ENCODE results near the gene PEX5L.

Gene PEX5L

GRCh38 chr3:179887295-179887943 lies 149.3 kb downstream of the PEX5L start:
- DNase-seq = no peak

GRCh38 chr3:179885950-179886349 lies 150.8 kb downstream of the PEX5L start:
- DNase-seq = no peak

- DNase-seq = no peak
Observed at GRCh38 chr3:179884136-179884535, 152.6 kb downstream of the PEX5L start.

GRCh38 chr3:179882292-179882691 lies 154.4 kb downstream of the PEX5L start:
- no peak for DNase-seq

GRCh38 chr3:179881791-179882190 lies 154.9 kb downstream of the PEX5L start:
- no peak for DNase-seq

- no peak for DNase-seq
Observed at GRCh38 chr3:179880868-179881267, 155.9 kb downstream of the PEX5L start.

GRCh38 chr3:179876440-179876839 lies 160.3 kb downstream of the PEX5L start:
- DNase-seq = no peak

- no peak for DNase-seq
Observed at GRCh38 chr3:179872842-179873241, 163.9 kb downstream of the PEX5L start.

- no peak for DNase-seq
Observed at GRCh38 chr3:179871782-179872181, 165.0 kb downstream of the PEX5L start.

- no peak for DNase-seq
Observed at GRCh38 chr3:179868715-179869114, 168.0 kb downstream of the PEX5L start.

GRCh38 chr3:179867961-179868360 lies 168.8 kb downstream of the PEX5L start:
- no peak for DNase-seq

GRCh38 chr3:179865861-179866505 lies 170.8 kb downstream of the PEX5L start:
- no peak for DNase-seq

GRCh38 chr3:179861953-179862352 lies 174.8 kb downstream of the PEX5L start:
- DNase-seq = no peak

GRCh38 chr3:179861292-179861691 lies 175.4 kb downstream of the PEX5L start:
- no peak for DNase-seq

- no peak for DNase-seq
Observed at GRCh38 chr3:179860275-179861107, 176.2 kb downstream of the PEX5L start.

GRCh38 chr3:179853176-179853575 lies 183.6 kb downstream of the PEX5L start:
- DNase-seq = no peak

GRCh38 chr3:179852142-179852905 lies 184.4 kb downstream of the PEX5L start:
- DNase-seq = no peak

GRCh38 chr3:179848711-179849110 lies 188.0 kb downstream of the PEX5L start:
- DNase-seq = no peak

GRCh38 chr3:179842061-179842460 lies 194.7 kb downstream of the PEX5L start:
- no peak for DNase-seq

- DNase-seq = no peak
Observed at GRCh38 chr3:179840985-179841384, 195.8 kb downstream of the PEX5L start.

- DNase-seq = no peak
Observed at GRCh38 chr3:179837374-179837773, 199.4 kb downstream of the PEX5L start.

- DNase-seq = no peak
Observed at GRCh38 chr3:179833294-179833693, 203.4 kb downstream of the PEX5L start.

GRCh38 chr3:179832333-179832854 lies 204.3 kb downstream of the PEX5L start:
- DNase-seq = no peak

Measured in activated T-cell treated with anti-CD3 and anti-CD28 coated beads for 4 hours (primary cell).